C4-2B (cell line): ENCODE measurements around the gene EPHA6.
"Not testable (repeated sequence)": the region's sequence is repeated elsewhere in the genome, so short reads cannot be mapped to it uniquely, and the experiment has no call there.

Experiments used
- H3K27ac ChIP-seq: fragments of 450-650 bp; 2 replicates; pipeline ENCODE4 v1.5.1; 2017
- ZFX ChIP-seq: fragments of 450-650 bp; IDR thresholded peaks from 2 replicates; pipeline ENCODE4 v1.6.1; 2017
- TF ChIP-seq, protein P1 (sequence below): fragments of 450-650 bp; conservative IDR thresholded peaks from 2 replicates; pipeline ENCODE4 v1.5.1; 2017; ENCODE audit warnings: mild to moderate bottlenecking

EPHA6 gene

DNA sequence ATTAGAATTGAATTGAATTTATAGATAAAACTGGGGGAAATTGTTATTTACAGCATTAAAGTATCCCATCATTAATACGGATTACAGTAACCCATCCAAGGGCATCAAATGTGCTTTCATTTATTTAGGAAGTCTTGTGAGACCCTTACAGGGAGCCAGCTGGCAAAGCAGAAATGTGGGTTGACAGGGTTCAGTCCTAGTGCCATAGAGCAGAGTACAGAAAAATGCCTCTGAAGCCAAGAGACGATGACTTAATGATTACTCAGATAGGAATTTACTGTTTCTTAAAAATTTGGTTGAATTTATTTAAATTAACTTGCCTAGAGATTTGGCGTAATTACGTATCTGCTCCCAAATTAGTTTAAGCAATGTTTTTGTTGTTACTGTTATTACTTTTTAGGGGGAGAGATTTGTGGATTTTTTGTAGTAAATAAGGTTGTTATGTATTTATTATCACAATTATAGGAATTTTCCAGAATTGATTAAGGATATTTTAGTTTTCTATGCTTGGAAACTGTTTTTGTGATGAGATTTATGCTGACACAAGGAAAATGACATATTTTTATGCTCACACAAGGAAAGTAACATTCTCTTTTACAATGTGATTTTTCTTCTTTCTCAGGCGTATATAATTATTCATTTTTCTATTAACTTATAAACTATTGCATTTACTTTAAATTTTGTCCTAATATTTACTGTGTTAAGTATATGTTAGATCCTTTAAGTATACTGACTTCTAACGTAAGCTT, 152.0 kb downstream of the EPHA6 start:
- TF ChIP-seq, protein P1, sequence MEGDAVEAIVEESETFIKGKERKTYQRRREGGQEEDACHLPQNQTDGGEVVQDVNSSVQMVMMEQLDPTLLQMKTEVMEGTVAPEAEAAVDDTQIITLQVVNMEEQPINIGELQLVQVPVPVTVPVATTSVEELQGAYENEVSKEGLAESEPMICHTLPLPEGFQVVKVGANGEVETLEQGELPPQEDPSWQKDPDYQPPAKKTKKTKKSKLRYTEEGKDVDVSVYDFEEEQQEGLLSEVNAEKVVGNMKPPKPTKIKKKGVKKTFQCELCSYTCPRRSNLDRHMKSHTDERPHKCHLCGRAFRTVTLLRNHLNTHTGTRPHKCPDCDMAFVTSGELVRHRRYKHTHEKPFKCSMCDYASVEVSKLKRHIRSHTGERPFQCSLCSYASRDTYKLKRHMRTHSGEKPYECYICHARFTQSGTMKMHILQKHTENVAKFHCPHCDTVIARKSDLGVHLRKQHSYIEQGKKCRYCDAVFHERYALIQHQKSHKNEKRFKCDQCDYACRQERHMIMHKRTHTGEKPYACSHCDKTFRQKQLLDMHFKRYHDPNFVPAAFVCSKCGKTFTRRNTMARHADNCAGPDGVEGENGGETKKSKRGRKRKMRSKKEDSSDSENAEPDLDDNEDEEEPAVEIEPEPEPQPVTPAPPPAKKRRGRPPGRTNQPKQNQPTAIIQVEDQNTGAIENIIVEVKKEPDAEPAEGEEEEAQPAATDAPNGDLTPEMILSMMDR: no peak
- TF ChIP-seq ZFX: no peak
- H3K27ac ChIP-seq: no peak overlapping the region

DNA sequence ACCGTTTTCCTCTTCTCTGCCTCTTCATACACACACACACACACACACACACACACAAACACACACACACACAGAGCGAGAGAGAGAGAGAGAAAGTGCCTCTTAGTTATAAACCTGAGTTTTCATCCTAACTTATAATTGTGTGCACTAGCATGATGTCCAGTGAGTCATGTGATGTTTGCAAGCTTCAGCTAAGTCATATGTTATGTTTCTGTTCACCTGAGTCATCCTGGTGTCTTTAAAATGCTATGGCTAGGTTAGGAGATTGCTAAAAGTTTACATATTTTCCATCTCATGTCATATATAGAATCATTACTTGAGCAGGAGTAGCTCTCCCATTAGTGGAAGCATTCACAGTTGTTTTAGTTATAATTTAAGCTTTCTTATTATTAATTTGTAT, 155.8 kb downstream of the EPHA6 start:
- no peak overlapping the region for H3K27ac ChIP-seq
- no peak for TF ChIP-seq ZFX
- TF ChIP-seq, protein P1: no peak

DNA sequence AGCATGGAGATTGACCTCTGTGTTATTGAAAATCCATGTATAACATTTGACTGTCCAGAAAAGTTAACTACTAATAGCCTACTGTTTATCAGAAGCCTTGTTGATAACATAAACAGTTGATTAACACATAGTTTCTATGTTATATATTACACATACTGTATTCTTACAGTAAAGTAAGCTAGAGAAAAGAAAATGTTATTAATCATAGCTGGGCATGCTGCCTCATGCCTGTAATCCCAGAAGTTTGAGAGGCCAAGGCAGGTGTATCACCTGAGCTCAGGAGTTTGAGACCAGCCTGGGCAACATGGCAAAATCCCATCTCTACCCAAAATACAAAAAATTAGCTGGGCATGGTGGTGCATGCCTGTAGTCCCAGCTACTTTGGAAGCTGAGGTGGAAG, 163.3 kb downstream of the EPHA6 start:
- no peak for TF ChIP-seq ZFX
- TF ChIP-seq, protein P1: no peak

DNA sequence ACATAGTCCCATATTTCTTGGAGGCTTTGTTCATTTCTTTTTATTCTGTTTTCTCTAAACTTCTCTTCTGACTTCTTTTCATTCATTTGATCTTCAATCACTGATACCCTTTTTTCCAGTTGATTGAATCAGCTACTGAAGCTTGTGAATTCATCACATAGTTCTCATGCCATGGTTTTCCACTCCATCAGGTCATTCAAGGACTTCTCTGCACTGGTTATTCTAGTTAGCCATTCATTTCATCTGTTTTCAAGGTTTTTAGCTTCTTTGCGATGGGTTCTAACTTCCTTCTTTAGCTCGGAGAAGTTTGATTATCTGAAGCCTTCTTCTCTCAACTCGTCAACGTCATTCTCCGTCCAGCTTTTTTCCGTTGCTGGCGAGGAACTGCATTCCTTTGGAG, 169.3 kb downstream of the EPHA6 start:
- not testable (repeated sequence) for H3K27ac ChIP-seq

More for the DNA sequence above, 163.3 kb downstream of the EPHA6 start:
- H3K27ac ChIP-seq: no peak overlapping the region

DNA sequence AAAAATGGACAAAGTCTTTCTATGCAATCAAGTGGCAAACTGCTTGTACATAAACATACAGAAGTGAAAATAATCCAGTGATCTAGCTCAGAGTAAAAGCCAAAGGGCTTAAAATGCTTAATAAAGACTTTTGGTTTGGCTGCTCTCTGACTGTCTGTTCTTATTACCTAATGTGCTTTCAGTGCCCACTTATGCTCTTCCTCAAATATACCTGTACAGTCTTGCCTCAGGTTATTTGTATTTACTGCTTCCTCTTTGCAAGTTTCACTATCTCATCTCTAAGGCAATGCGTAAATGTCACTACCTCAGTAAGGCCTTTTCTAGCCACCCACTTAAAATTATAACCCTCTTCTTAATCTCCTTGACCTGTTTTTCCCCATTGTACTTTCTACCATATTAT, 171.8 kb downstream of the EPHA6 start:
- no peak overlapping the region for H3K27ac ChIP-seq
- TF ChIP-seq, protein P1: no peak
- TF ChIP-seq ZFX: no peak

DNA sequence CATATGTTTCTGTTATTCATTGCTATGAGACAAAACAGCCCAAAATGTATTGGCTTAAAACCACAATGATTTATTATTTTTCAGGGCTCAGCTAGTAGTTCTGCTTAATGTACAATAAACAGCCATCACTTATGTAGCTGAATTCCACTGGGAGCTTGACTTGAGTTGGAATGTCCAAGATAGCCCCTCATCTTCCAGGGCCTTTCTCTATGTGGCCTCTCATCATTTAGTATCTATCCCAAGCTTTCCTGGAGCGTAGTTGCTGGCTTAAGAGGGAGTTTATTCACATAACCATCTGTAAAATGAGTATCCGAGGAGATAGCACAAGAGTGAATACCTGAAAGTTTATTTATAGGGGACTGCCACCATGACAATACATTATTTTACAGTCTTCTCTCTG, 176.8 kb downstream of the EPHA6 start:
- H3K27ac ChIP-seq: no peak overlapping the region
- TF ChIP-seq ZFX: no peak
- TF ChIP-seq, protein P1: no peak

DNA sequence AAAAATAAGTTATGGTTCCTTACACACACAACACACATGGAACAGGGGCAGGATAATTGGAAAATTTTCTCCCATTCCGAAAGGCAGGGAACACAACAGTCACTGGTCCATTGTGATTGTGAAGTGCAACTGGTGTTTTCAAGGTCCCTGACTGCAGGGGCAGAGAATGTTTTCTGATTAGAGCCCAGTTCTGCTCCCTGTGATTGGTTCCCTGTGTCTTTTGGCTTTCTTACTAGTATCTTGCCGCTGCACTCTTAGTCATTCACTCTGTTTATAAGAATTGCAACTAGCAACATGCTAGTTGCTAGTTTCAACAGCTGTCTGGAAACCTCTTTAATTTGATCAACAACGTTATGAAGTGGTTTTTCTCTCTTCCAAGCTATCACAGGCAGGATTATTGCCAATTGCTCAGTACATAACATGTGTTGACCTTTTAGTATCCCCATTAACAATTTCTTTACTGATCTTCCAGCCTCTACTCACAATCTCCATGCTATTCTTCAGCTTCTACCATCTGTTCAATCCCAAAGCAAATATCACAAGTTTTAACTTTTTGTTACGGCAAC, 177.5 kb downstream of the EPHA6 start:
- H3K27ac ChIP-seq: no peak overlapping the region
- TF ChIP-seq, protein P1: no peak
- no peak for TF ChIP-seq ZFX

DNA sequence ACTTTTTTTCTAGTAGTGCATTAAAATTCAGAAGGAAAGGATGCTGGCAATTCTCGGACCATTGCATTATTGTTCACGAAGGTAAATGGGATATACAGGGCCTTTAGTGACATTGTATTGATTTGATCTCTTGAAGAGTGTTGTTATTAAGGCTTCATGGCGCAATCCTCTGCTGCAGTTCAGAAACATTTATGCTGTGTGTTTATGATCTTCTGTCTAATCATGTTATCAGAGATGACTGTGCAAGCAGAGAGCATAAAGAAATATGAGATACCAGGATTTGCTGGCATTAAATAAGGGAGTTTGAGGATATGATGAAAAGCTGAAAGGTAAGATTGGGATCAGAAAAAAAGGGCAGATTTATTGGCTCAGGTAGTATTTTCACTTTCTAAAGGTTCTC, 180.6 kb downstream of the EPHA6 start:
- TF ChIP-seq ZFX: no peak
- TF ChIP-seq, protein P1: no peak
- H3K27ac ChIP-seq: no peak overlapping the region
